ENCODE measurements around the gene AMY1C.
"Not testable (repeated sequence)": the region's sequence is repeated elsewhere in the genome, so short reads cannot be mapped to it uniquely, and the experiment has no call there.

The AMY1C gene

GRCh38 chr1:103749598-103749997 lies at the start of gene AMY1C:
TSS of gene AMY1C (plus strand) at chr1:103749898. CDS start at chr1:103750470, 572 bp downstream.
- DNase-seq: not testable (repeated sequence)

DNA sequence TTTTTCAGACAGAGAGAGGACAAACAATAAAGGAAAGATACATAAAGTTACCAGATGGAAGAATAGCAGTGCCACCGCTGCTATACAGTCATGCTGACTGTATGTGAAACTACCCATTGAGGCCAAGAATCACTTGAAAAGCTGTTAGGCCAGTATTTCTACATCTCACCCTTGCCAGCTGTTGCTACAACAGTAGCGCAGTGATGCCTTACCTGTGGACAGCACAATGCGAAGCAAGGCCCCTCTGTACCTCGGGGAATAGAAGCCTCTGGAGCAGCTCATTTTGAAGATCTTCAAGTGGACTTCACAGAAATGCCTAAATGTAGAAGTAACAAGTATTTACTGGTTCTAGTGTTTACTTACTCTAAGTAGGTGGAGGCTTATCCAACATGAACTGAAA lies 49.0 kb upstream of the AMY1C start:
- not testable (repeated sequence) for DNase-seq

GRCh38 chr1:103701256-103701655 lies 48.4 kb upstream of the AMY1C start:
- not testable (repeated sequence) for DNase-seq

- DNase-seq: not testable (repeated sequence)
These were observed 42.0 kb upstream of the AMY1C start for GRCh38 chr1:103707670-103708069.

DNA sequence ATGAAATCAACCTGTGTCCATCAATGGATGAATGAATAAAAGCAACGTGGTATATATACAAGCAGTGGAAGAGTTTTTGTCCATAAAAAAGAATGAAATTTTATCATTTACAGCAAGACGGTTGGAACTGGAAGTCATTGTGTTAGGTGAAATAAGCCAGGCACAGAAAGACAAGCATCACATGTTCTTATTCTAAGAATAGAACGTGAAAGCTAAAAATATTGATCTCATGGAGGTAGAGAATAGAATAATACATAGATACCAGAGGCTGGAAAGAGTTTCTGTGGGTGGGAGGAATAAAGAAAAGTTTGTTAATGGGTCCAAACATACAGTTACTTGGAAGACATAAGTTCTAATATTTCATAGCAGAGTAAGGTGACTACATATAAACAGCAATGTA lies 39.3 kb upstream of the AMY1C start:
- DNase-seq: not testable (repeated sequence)

DNA sequence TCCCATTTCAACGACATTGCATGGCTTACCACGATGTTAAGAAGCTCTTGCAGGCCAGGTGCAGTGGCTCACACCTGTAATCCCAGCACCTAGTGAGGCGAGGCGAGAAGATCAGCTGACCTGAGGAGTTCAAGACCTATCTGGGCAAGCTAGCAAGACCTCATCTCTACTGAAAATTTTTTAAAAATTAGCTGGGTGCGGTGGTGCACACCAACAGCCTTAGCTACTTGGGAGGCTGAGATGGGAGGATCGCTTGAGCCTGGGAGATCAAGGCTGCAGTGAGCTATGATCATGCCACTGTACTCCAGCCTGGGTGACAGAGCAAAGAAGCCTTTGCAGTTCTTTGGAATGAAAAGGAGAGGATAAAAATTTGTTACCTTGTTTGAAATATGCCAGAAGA lies 32.3 kb upstream of the AMY1C start:
- not testable (repeated sequence) for DNase-seq

DNA sequence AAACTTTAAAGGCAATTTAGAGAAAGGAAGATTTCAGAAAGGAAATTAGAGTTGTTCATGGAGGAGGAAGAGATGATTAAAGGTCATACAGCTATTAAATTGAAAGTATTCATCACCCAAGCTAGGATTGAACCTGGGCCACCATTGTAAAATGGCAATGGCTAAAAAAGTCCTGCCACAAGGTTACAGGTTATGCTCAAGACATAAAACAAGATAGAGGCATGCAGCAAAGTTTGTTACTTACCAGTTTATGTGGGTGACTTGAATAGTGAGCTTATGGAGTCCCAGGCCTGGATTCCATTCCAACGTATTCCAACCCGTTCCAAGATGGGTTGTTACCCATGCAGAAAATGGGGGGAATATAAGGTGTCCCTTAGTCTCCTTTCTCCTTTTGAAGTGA lies 28.2 kb upstream of the AMY1C start:
- DNase-seq: not testable (repeated sequence)

DNA sequence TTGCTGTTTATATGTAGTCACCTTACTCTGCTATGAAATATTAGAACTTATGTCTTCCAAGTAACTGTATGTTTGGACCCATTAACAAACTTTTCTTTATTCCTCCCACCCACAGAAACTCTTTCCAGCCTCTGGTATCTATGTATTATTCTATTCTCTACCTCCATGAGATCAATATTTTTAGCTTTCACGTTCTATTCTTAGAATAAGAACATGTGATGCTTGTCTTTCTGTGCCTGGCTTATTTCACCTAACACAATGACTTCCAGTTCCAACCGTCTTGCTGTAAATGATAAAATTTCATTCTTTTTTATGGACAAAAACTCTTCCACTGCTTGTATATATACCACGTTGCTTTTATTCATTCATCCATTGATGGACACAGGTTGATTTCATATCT lies 14.4 kb upstream of the AMY1C start:
- DNase-seq: not testable (repeated sequence)

DNA sequence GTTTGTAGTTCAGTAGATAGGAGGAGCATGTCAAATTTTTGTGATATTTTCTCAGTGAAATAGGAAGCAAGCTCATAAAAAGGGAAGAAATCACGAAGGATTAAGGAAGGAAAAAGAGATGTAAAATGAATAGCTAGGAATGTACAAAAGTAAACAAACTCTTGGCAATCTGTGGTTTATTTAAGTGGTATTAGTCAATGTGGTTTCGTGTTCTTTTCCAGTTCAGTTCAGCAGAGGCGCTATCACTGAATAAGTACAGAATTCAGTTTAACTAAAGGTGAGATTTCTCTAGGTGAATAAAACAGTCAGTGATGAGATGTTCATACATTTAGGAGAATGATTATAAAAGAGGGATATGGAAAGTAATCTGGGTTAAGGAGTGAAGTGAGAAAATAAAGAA lies 11.7 kb upstream of the AMY1C start:
- not testable (repeated sequence) for DNase-seq

DNA sequence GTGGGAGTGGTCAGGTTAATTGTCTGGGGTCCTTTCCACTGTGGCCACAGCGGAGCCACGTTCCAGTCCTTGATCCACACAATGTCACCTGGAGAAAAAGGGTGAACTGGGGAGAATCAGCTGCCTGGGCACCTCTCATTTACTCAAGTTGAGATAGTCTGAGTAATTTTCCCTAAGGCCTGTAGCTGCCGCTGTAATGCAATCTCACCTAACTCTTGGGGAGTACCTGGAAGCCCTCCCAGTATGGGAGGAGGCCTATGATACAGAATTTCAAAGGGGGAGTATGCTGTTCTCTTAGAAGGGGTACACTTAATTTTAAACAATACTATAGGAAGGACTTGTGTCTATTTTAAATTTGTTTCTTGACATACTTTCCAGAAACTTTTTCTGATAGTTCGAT lies 5.2 kb upstream of the AMY1C start:
- DNase-seq: not testable (repeated sequence)

DNA sequence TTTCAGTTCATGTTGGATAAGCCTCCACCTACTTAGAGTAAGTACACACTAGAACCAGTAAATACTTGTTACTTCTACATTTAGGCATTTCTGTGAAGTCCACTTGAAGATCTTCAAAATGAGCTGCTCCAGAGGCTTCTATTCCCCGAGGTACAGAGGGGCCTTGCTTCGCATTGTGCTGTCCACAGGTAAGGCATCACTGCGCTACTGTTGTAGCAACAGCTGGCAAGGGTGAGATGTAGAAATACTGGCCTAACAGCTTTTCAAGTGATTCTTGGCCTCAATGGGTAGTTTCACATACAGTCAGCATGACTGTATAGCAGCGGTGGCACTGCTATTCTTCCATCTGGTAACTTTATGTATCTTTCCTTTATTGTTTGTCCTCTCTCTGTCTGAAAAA lies 4.7 kb upstream of the AMY1C start:
- not testable (repeated sequence) for DNase-seq

- DNase-seq: not testable (repeated sequence)
These were observed 1.4 kb upstream of the AMY1C start for GRCh38 chr1:103748273-103748672.

DNA sequence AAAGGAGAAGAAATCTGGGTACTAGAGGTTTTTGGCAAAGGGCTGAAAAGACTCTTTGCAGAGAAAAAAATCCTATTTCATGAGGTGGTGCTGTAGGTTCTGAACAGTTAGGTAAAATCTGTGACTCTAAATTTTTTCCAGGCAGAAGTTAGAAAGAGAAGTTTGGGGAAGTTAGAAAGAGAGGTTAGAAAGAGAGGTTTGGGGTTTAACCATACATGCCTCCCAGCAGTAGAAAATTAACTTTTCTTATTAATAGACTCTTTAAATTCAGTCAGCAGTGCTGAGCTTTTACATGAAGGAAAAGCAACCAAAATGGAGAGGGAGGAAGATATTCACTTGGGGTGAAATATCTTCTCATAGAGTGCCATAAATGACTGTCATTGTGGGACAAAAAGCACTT lies 12.2 kb downstream of the AMY1C start:
- no peak for DNase-seq

GRCh38 chr1:103779932-103780331 lies 30.2 kb downstream of the AMY1C start:
- DNase-seq: no peak

DNA sequence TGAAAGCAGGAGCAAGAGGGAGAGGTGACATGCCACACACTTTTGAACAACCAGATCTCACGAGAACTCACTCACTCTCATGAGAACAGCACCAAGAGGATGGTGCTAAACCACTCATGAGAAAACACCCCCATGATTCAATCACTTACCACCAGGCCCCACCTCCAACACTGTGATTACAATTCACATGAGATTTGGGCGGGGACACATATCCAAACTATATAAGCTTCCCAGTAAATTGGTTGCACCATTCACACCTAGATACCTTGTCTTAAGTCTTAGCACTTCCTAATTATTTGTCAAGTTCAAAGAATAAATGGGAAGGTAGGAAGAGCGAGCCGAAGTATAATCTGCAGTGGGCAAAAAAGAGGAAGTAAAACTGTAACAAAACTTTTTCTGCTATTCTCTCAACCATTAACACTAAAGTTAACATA lies 34.3 kb downstream of the AMY1C start:
- DNase-seq: no peak

GRCh38 chr1:103788377-103788776 lies 38.7 kb downstream of the AMY1C start:
- no peak for DNase-seq

DNA sequence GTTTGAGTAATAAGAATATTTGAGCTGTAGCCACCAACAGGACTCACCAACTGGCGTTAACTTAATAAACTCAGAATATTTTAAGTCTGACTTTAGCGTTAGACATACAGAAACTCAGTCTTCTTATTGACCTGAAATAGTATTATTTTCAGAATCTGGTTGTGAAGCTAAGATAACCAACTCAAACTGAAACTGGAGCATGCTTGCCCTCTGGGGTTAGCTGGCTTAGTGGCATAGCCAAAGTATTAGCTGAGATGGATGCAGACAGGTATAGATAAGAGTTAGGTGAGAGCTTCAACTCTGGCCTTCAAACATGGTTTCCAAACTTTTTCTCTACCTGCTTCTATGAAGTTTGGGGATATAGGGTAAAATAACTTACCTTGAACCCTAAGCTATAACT lies 40.5 kb downstream of the AMY1C start:
- no peak for DNase-seq

Data from CD4-positive, alpha-beta T cell treated with Interleukin-4 for 4 hours (primary cell).